ENCODE measurements around the gene UGT1A3. TPM values are rescaled to one million over a fixed set of nuclear protein-coding genes. Genes with fewer than 3 reads are reported as not detected.

UGT1A3 gene
- total and polyA plus RNA-seq, 4 donors: 7.0 to 61.6 (median 18.2) TPM; not detected in 1

- Histone ChIP-seq H3K27me3 (ENCODE audit: control insufficient read depth in 4 of 4, insufficient read depth in 4 of 4, low read length in 3 of 4) (no peaks in the 10 kb centered on the region), H3K9ac (ENCODE audit: low read depth in 1 of 2, low read length in 2 of 2) (no peak overlapping the region), H3K36me3 (ENCODE audit: control insufficient read depth in 4 of 4, insufficient read depth in 3 of 4, low read depth in 1 of 4, low read length in 3 of 4) (no peaks in the 10 kb centered on the region), H3K9me3 (ENCODE audit: control insufficient read depth in 4 of 4, low read length in 3 of 4) (no peaks in the 10 kb centered on the region), H3K4me3 (ENCODE audit: low read depth in 1 of 3, low read length in 3 of 3) (no peak overlapping the region), H3K27ac (ENCODE audit: low read depth in 1 of 2, low read length in 2 of 2) (no peak overlapping the region), H3K4me1 (ENCODE audit: control insufficient read depth in 4 of 4, insufficient read depth in 4 of 4, low read length in 3 of 4) (peaks cover 5 to 23% (median 10%) of the 10 kb centered on the region in 4 donors)
- WGBS: 84% methylated on average over 4 of the region's 4 CpGs
- TF ChIP-seq EGR1 (IDR thresholded peaks at IDR 0.05; ENCODE audit: low read depth in 2 of 2): no peak
- no peak for TF ChIP-seq CTCF (IDR thresholded peaks at IDR 0.05; ENCODE audit: low read depth, low read length, missing input control)
- no peak for TF ChIP-seq ATF3 (IDR thresholded peaks at IDR 0.05)
- no peak for TF ChIP-seq ZBTB33 (IDR thresholded peaks at IDR 0.05)
- no peak for TF ChIP-seq FOXA2 (IDR thresholded peaks at IDR 0.05)
- no peak for TF ChIP-seq TAF1 (conservative IDR thresholded peaks at IDR 0.05)
- DNase-seq (ENCODE audit: low spot score): no peak
Observed at GRCh38 chr2:233679196-233679595, 49.6 kb upstream of the UGT1A3 start.

GRCh38 chr2:233680361-233681045 lies 48.3 kb upstream of the UGT1A3 start:
- Histone ChIP-seq H3K9me3 (ENCODE audit: control insufficient read depth in 4 of 4, low read length in 3 of 4) (no peaks in the 10 kb centered on the region), H3K9ac (ENCODE audit: low read depth in 1 of 2, low read length in 2 of 2) (no peak overlapping the region), H3K4me1 (ENCODE audit: control insufficient read depth in 4 of 4, insufficient read depth in 4 of 4, low read length in 3 of 4) (peaks cover 3 to 14% (median 4%) of the 10 kb centered on the region in 4 donors), H3K4me3 (ENCODE audit: low read depth in 1 of 3, low read length in 3 of 3) (no peak overlapping the region), H3K27ac (ENCODE audit: low read depth in 1 of 2, low read length in 2 of 2) (no peak overlapping the region), H3K36me3 (ENCODE audit: control insufficient read depth in 4 of 4, insufficient read depth in 3 of 4, low read depth in 1 of 4, low read length in 3 of 4) (no peaks in the 10 kb centered on the region), H3K27me3 (ENCODE audit: control insufficient read depth in 4 of 4, insufficient read depth in 4 of 4, low read length in 3 of 4) (no peaks in the 10 kb centered on the region)
- no peak for DNase-seq (ENCODE audit: low spot score)
- TF ChIP-seq ATF3 (IDR thresholded peaks at IDR 0.05) (no peak), CTCF (IDR thresholded peaks at IDR 0.05; ENCODE audit: low read depth, low read length, missing input control) (no peak), GABPA (IDR thresholded peaks at IDR 0.05 in 1 of 2, conservative IDR thresholded peaks at IDR 0.05 in 1 of 2) (no peak), NR2F2 (IDR thresholded peaks at IDR 0.05) (no peak), HNF4G (IDR thresholded peaks at IDR 0.05) (no peak), YY1 (IDR thresholded peaks at IDR 0.05) (no peak), SP1 (IDR thresholded peaks at IDR 0.05) (no peak), ZBTB33 (IDR thresholded peaks at IDR 0.05) (no peak), HNF4A (conservative IDR thresholded peaks at IDR 0.05) (no peak), MAX (IDR thresholded peaks at IDR 0.05) (no peak), EGR1 (IDR thresholded peaks at IDR 0.05; ENCODE audit: low read depth in 2 of 2) (no peak), FOXA1 (IDR thresholded peaks at IDR 0.05) (no peak), FOXA2 (IDR thresholded peaks at IDR 0.05) (no peak), TAF1 (conservative IDR thresholded peaks at IDR 0.05) (no peak), RXRA (IDR thresholded peaks at IDR 0.05) (no peak)
- 75% methylated on average over 4 of the region's 4 CpGs for WGBS

All from liver (tissue), 9 donors.